Stimulated activated CD4-positive, alpha-beta T cell treated with anti-CD3 and anti-CD28 coated beads, Interleukin-15, amount 100 ng/mL, for 24 hours (primary cell): ENCODE measurements around the gene ZNRF4.
"Not testable (repeated sequence)": the region's sequence is repeated elsewhere in the genome, so short reads cannot be mapped to it uniquely, and the experiment has no call there.

Experiments
- DNase-seq: peaks from one replicate; pipeline ENCODE4 v3.0.0-alpha.2; 2020

ZNRF4 gene

GRCh38 chr19:5477451-5478215, 22.4 kb downstream of the ZNRF4 start:
- no peak for DNase-seq

- no peak for DNase-seq
These were observed 23.2 kb downstream of the ZNRF4 start for GRCh38 chr19:5478241-5478924.

- DNase-seq = no peak
These were observed 23.8 kb downstream of the ZNRF4 start for GRCh38 chr19:5478925-5479588.

GRCh38 chr19:5479958-5480357, 24.7 kb downstream of the ZNRF4 start:
- DNase-seq = no peak

- peak; percentile 63 for DNase-seq
These were observed 25.2 kb downstream of the ZNRF4 start for GRCh38 chr19:5480427-5480836.

- DNase-seq = no peak
These were observed 26.7 kb downstream of the ZNRF4 start for GRCh38 chr19:5481957-5482356.

GRCh38 chr19:5484398-5485285, 29.4 kb downstream of the ZNRF4 start:
- DNase-seq = no peak

- no peak for DNase-seq
These were observed 30.0 kb downstream of the ZNRF4 start for GRCh38 chr19:5485286-5485636.

GRCh38 chr19:5485658-5486057, 30.4 kb downstream of the ZNRF4 start:
- DNase-seq = not testable (repeated sequence)

- DNase-seq = no peak
These were observed 32.0 kb downstream of the ZNRF4 start for GRCh38 chr19:5487222-5487621.

- DNase-seq = no peak
These were observed 34.3 kb downstream of the ZNRF4 start for GRCh38 chr19:5489551-5489950.

- DNase-seq = no peak
These were observed 36.3 kb downstream of the ZNRF4 start for GRCh38 chr19:5491565-5491964.

GRCh38 chr19:5492281-5492634, 37.0 kb downstream of the ZNRF4 start:
- DNase-seq = no peak

GRCh38 chr19:5492635-5493409, 37.6 kb downstream of the ZNRF4 start:
- DNase-seq = no peak

- DNase-seq = no peak
These were observed 39.6 kb downstream of the ZNRF4 start for GRCh38 chr19:5494773-5495172.

GRCh38 chr19:5495792-5496191, 40.6 kb downstream of the ZNRF4 start:
- DNase-seq = no peak

- no peak for DNase-seq
These were observed 42.1 kb downstream of the ZNRF4 start for GRCh38 chr19:5497297-5497696.

- DNase-seq = no peak
These were observed 43.8 kb downstream of the ZNRF4 start for GRCh38 chr19:5498830-5499550.

- DNase-seq = no peak
These were observed 46.7 kb downstream of the ZNRF4 start for GRCh38 chr19:5501907-5502306.

- no peak for DNase-seq
These were observed 48.4 kb downstream of the ZNRF4 start for GRCh38 chr19:5503598-5503997.

- DNase-seq = no peak
These were observed 48.9 kb downstream of the ZNRF4 start for GRCh38 chr19:5504114-5504513.
